GM10248 (cell line): ENCODE measurements around the gene TPP2.

Experiments used
- CTCF ChIA-PET: fragments of 300-600 bp; sonication (Branson Sonifier 250); formaldehyde crosslinking; extraction: SDS; loops from one replicate; lab custom pipeline; 2021; ENCODE audit warnings: antibody characterized with exemption; lab: Yijun Ruan, JAX
- POLR2A ChIA-PET: fragments of 350-650 bp; sonication (Branson Sonifier 250); formaldehyde crosslinking; extraction: SDS; loops from one replicate; lab custom pipeline; 2020; ENCODE audit warnings: antibody characterized with exemption; lab: Yijun Ruan, JAX
- DNase-seq: peaks from one replicate; pipeline ENCODE4 v3.0.0; 2012; ENCODE audit errors: extremely low spot score
- CTCF ChIP-seq: IDR thresholded peaks from 2 replicates; pipeline ENCODE4 v1.5.1; 2012; ENCODE audit warnings: mild to moderate bottlenecking, low read depth; ENCODE audit errors: extremely low read depth, missing control alignments, control extremely low read depth

TPP2 gene

GRCh38 chr13:102651892-102652291, 55.1 kb downstream of the TPP2 start:
- ChIA-PET POLR2A (no interaction called here), CTCF (interaction anchor here (0.8 to 1.7 kb wide), 6 partner anchors 9 to 218 kb away, joined by 3 to 8 read pairs (median 4); no protein-coding TSS in a partner anchor)
- TF ChIP-seq CTCF, result no peak
- DNase-seq, result no peak

- CTCF ChIA-PET, result interaction anchor here (1.0 to 2.2 kb wide), 4 partner anchors 8 to 19 kb away, joined by 3 to 5 read pairs (median 4); no protein-coding TSS in a partner anchor
Observed at GRCh38 chr13:102654756-102655155, 58.0 kb downstream of the TPP2 start.

GRCh38 chr13:102657630-102658029, 60.8 kb downstream of the TPP2 start:
- CTCF ChIA-PET, result interaction anchor here (0.6 to 1.4 kb wide), 3 partner anchors 16 to 213 kb away, joined by 3 read pairs; no protein-coding TSS in a partner anchor
- no peak for TF ChIP-seq CTCF
- POLR2A ChIA-PET, result no interaction called here
- DNase-seq, result no peak

More at GRCh38 chr13:102654756-102655155, 58.0 kb downstream of the TPP2 start:
- no peak for DNase-seq
- no peak for TF ChIP-seq CTCF
- POLR2A ChIA-PET, result no interaction called here

GRCh38 chr13:102658660-102659059, 61.9 kb downstream of the TPP2 start:
- no peak for TF ChIP-seq CTCF
- ChIA-PET POLR2A (no interaction called here), CTCF (interaction anchor here (0.9 to 1.4 kb wide), 2 partner anchors 18 to 212 kb away, joined by 3 read pairs; no protein-coding TSS in a partner anchor)
- no peak for DNase-seq

- POLR2A ChIA-PET, result no interaction called here
- no peak for TF ChIP-seq CTCF
- CTCF ChIA-PET, result interaction anchor here (0.9 to 2.6 kb wide), 4 partner anchors 13 to 211 kb away, joined by 3 to 9 read pairs (median 3); no protein-coding TSS in a partner anchor
- DNase-seq, result no peak
Observed at GRCh38 chr13:102659168-102659713, 62.5 kb downstream of the TPP2 start.

- CTCF ChIA-PET, result no interaction called here
- DNase-seq, result no peak
- POLR2A ChIA-PET, result no interaction called here
- TF ChIP-seq CTCF, result no peak
Observed at GRCh38 chr13:102667023-102667422, 70.2 kb downstream of the TPP2 start.
